Adrenal gland (tissue), 12 donors: ENCODE data around the gene GFOD2. TPM values are rescaled to one million over a fixed set of nuclear protein-coding genes. Genes with fewer than 3 reads are reported as not detected.
A peak's percentile ranks its signal among the peaks of the same experiment; 100 is the strongest.

Experiments used
- DNase-seq, 7 donors: peaks; one replicate each; pipeline ENCODE4 v3.0.0-alpha.2; 2019 to 2020
- H3K27ac ChIP-seq, 5 donors: fragments of 200-600 bp; sonication (generic) in 4 of 5; 1 replicate in 3 of 5; 2 replicates in 2 of 5; pipeline versions ENCODE4 v1.5.1 to v1.8.0; 2016 to 2020; ENCODE audit warnings: mild to moderate bottlenecking in 1 of 5
- H3K27me3 ChIP-seq: fragments of 200-600 bp; 2 replicates; pipeline ENCODE4 v1.8.0; 2021
- H3K36me3 ChIP-seq, 2 donors: fragments of 200-600 bp; replicated peaks in 1 of 2; 1 replicate in 1 of 2; 2 replicates in 1 of 2; pipeline versions ENCODE4 v1.5.1 to v1.8.0; 2018 to 2022
- H3K4me1 ChIP-seq, 2 donors: fragments of 200-600 bp; replicated peaks in 1 of 2; 1 replicate in 1 of 2; 2 replicates in 1 of 2; pipeline versions ENCODE4 v1.5.1 to v1.8.0; 2018 to 2021
- H3K4me3 ChIP-seq, 4 donors: fragments of 200-600 bp; sonication (generic) in 3 of 4; one replicate each; pipeline ENCODE4 v1.5.1; 2016 to 2018
- H3K9me3 ChIP-seq, 3 donors: fragments of 200-600 bp; sonication (generic) in 1 of 3; replicated peaks in 1 of 3; 1 replicate in 2 of 3; 2 replicates in 1 of 3; pipeline versions ENCODE4 v1.5.1 to v1.8.0; 2016 to 2021
- CTCF ChIP-seq, 6 experiments: fragments of 450-650 bp in 4 of 6; fragments of 200-600 bp in 2 of 6; sonication (generic) in 1 of 6; IDR thresholded peaks; 1 replicate in 5 of 6; 2 replicates in 1 of 6; pipeline versions ENCODE4 v1.5.1 to v1.8.0; 2016 to 2021; ENCODE audit warnings: antibody characterized with exemption in 6 of 6, mild to moderate bottlenecking in 2 of 6, moderate library complexity in 1 of 6
- POLR2A ChIP-seq, 2 donors: fragments of 450-650 bp; IDR thresholded peaks; one replicate each; pipeline ENCODE4 v1.6.1; 2017; ENCODE audit warnings: antibody characterized with exemption in 2 of 2, mild to moderate bottlenecking in 2 of 2, moderate library complexity in 1 of 2
- WGBS, 4 donors: extraction: QIAGEN DNeasy Blood & Tissue Kit in 2 of 4; methylation state at CpG; one replicate each; pipeline versions ENCODE4 v1.1.5 to v1.1.7; 2013 to 2017; 5-methylcytosine and 5-hydroxymethylcytosine counted together
- intact Hi-C, 2 donors: fragments of 100-400 bp; cut with DNase I; formaldehyde crosslinking; loops; one replicate each; pipeline versions ENCODE4 v1.14.1 to v1.15.0; 2022 to 2023
- polyA plus RNA-seq, 3 donors: library from polyadenylated mRNA; stranded (reverse); fragments of 200-250 nt in 2 of 3; fragments of 350-450 nt in 1 of 3; fragmentation: Illumina TruSeq in 1 of 3; extraction: RNeasy Lipid Tissue Mini Kit (QIAGEN cat#74804) in 1 of 3; gene quantifications; one replicate each; pipeline ENCODE4 v1.2.3, GENCODE V29; 2013 to 2014
- total RNA-seq, 9 donors: library from RNA; depleted of rRNA in 4 of 9; stranded (reverse); fragments of >200 nt in 4 of 9; fragments of 120-200 nt in 1 of 9; fragmentation: NEBNext Ultra II Directional in 1 of 9; extraction: Animal tissue kit (Norgen Biotek cat#: 25700) in 1 of 9; gene quantifications; one replicate each; pipeline versions ENCODE4 v1.1.0 to v1.2.4, GENCODE V29; 2013 to 2023
- donor health status: healthy with polysubstance abuse.
- donor health status: Bipolar disorder and iron deficiency.
- donor health status: DM: yes; HTN: yes; CAD: no.
- donor health status: DM: no; HTN: no; CAD: no.
- donor health status: DM: no; HTN: no; CAD: no.
- donor health status: DM: yes; HTN: yes; CAD: no.

The GFOD2 gene
- total and polyA plus RNA-seq, 12 donors: 14.2 to 43.5 (median 16.7) TPM

GRCh38 chr16:67659675-67660563 is 59.2 kb downstream of the GFOD2 start, which contains the start of gene ACD:
TSS of gene ACD (minus strand) at chr16:67660260. CDS start at chr16:67660220, 40 bp downstream.
- peak within 1 kb of the TSS; percentile 47 to 73 (median 68) for H3K4me3 ChIP-seq
- peak within 1 kb of the TSS; percentile 71 to 96 (median 91) for H3K27ac ChIP-seq
- DNase-seq: peak; percentile 89 to 94 (median 91)
- WGBS, 4 donors: 0 to 2% (median 1%) methylated on average over 2 to 83 of the region's 83 CpGs
- H3K36me3 ChIP-seq: peaks cover 0 to 10% of the 10 kb centered on the region in 2 donors
- H3K4me1 ChIP-seq: peaks cover 8 to 14% of the 10 kb centered on the region in 2 donors
- TF ChIP-seq POLR2A (IDR thresholded peaks at IDR 0.05) (peak; percentile 70 to 76), CTCF (IDR thresholded peaks at IDR 0.05) (no peak)
- no peaks in the 10 kb centered on the region for H3K27me3 ChIP-seq
- no peaks in the 10 kb centered on the region for H3K9me3 ChIP-seq
- intact Hi-C loops: loop anchor here (5.0 kb wide), 2 partner anchors 98 to 113 kb away; partner anchors contain the start of gene CTCF (in 2 of the 2)

- Histone ChIP-seq H3K4me1 (peaks cover 8 to 14% of the 10 kb centered on the region in 2 donors), H3K36me3 (peaks cover 0 to 10% of the 10 kb centered on the region in 2 donors), H3K27me3 (peaks cover 7% of the 10 kb centered on the region), H3K27ac (no peak overlapping the region), H3K4me3 (peak overlapping the region in 3 of 4 donors; percentile 47 to 73 (median 71)), H3K9me3 (no peaks in the 10 kb centered on the region)
- DNase-seq: no peak
- intact Hi-C loops: loop anchor here in 1 of 2 donors (5.0 kb wide), 1 partner anchor 112 kb away; no protein-coding TSS in a partner anchor
- TF ChIP-seq POLR2A (IDR thresholded peaks at IDR 0.05) (no peak), CTCF (IDR thresholded peaks at IDR 0.05) (no peak)
- 38 to 45% (median 42%) methylated on average over 15 to 21 of the region's 21 CpGs for WGBS, 4 donors
Measured at GRCh38 chr16:67658849-67659674, 60.1 kb downstream of the GFOD2 start.

- no peak overlapping the region for H3K27ac ChIP-seq
- intact Hi-C loops: loop anchor here in 1 of 2 donors (5.0 kb wide), 1 partner anchor 111 kb away; no protein-coding TSS in a partner anchor
- H3K27me3 ChIP-seq: peaks cover 14% of the 10 kb centered on the region
- TF ChIP-seq POLR2A (IDR thresholded peaks at IDR 0.05) (no peak), CTCF (IDR thresholded peaks at IDR 0.05) (no peak)
- 92 to 96% (median 94%) methylated on average over 3 to 18 of the region's 18 CpGs for WGBS, 4 donors
- no peak overlapping the region for H3K4me3 ChIP-seq
- no peak for DNase-seq
- H3K36me3 ChIP-seq: peaks cover 0 to 8% of the 10 kb centered on the region in 2 donors
- no peaks in the 10 kb centered on the region for H3K9me3 ChIP-seq
- H3K4me1 ChIP-seq: peaks cover 14 to 21% of the 10 kb centered on the region in 2 donors
Measured at GRCh38 chr16:67657751-67658518, 61.2 kb downstream of the GFOD2 start.
